ENCODE results near the gene MTM1. TPM values are rescaled to one million over a fixed set of nuclear protein-coding genes. Genes with fewer than 3 reads are reported as not detected.
A peak's percentile ranks its signal among the peaks of the same experiment; 100 is the strongest.

The MTM1 gene
- total and polyA plus RNA-seq, 9 of the 15 experiments (the other 6 are each of a cell fraction or from before 2014, with no cell fraction given) = 5.6 to 13.3 (median 9.5) TPM

GRCh38 chrX:150696331-150696730, 127.9 kb downstream of the MTM1 start:
- H2AFZ ChIP-seq (ENCODE audit: low read depth, low read length) = no peak overlapping the region
- no peaks in the 10 kb centered on the region for H3K9me1 ChIP-seq (ENCODE audit: control insufficient read depth, insufficient read depth, low read length)
- intact Hi-C loops (cut with micrococcal nuclease) = loop anchor here (10.0 kb wide), 1 partner anchor 812 kb away; the partner anchor contains the start of gene MAGEA8
- peaks cover 11 to 17% of the 10 kb centered on the region in 2 experiments; a peak in 4 of 5 replicates for H3K4me1 ChIP-seq (replicated peaks in 1 of 2; ENCODE audit: control insufficient read depth in 2 of 2, insufficient read depth in 2 of 2, low read length in 2 of 2)
- H3K4me2 ChIP-seq (ENCODE audit: insufficient read depth, low read length) = no peak overlapping the region
- H4K20me1 ChIP-seq (replicated peaks; ENCODE audit: control insufficient read depth, insufficient read depth, low read length) = peaks cover 4% of the 10 kb centered on the region; the same call in 1 of the 2 replicates
- in situ Hi-C loops (cut with MboI) = no loop called here
- no peaks in the 10 kb centered on the region for H3K27me3 ChIP-seq (ENCODE audit: control insufficient read depth in 2 of 2, insufficient read depth in 2 of 2, low read length in 2 of 2)
- H3K4me3 ChIP-seq = no peak overlapping the region
- CTCF ChIA-PET (ENCODE audit: low intra/inter-chr PET ratio) = no interaction called here
- H3K9me3 ChIP-seq (replicated peaks; ENCODE audit: control insufficient read depth, insufficient read depth, low read depth, low read length) = no peaks in the 10 kb centered on the region
- POLR2A ChIA-PET = no interaction called here
- no peak overlapping the region for H3K9ac ChIP-seq (ENCODE audit: insufficient read depth in 1 of 2, low read depth in 2 of 2, low read length in 2 of 2)
- no peak for DNase-seq (ENCODE audit: extremely low read depth in 1 of 4, low spot score in 3 of 4)
- WGBS (ENCODE audit: insufficient coverage, low coverage, missing lambda C conversion rate) = no CpG with 5 or more reads among the region's 1 CpG
- H3K79me2 ChIP-seq (ENCODE audit: control insufficient read depth, insufficient read depth, low read length) = peaks cover 48% of the 10 kb centered on the region
- H3K36me3 ChIP-seq (ENCODE audit: control insufficient read depth, insufficient read depth, low read length) = peaks cover 31% of the 10 kb centered on the region
- no peak for ATAC-seq
- H3K27ac ChIP-seq (ENCODE audit: extremely low read depth, low read depth, low read length) = no peak overlapping the region
- FAIRE-seq = peak; percentile 26
- no TSS peak for BruUV-seq (replicated peaks)
- TF ChIP-seq TFAM (CRISPR knock-in tag; conservative IDR thresholded peaks at IDR 0.05) = no peak
- TF ChIP-seq LEF1 (IDR thresholded peaks at IDR 0.05) = no peak
- TF ChIP-seq REST (IDR thresholded peaks at IDR 0.05; ENCODE audit: borderline replicate concordance) = no peak
- TF ChIP-seq REST (CRISPR knock-in tag; IDR thresholded peaks at IDR 0.05; ENCODE audit: low read depth) = no peak
- no peak for TF ChIP-seq ARNT (IDR thresholded peaks at IDR 0.05)
- no peak for TF ChIP-seq ETS2 (tag; IDR thresholded peaks at IDR 0.05; ENCODE audit: borderline replicate concordance, poor library complexity, severe bottlenecking)
- TF ChIP-seq CBX3 (IDR thresholded peaks at IDR 0.05; ENCODE audit: borderline replicate concordance in 1 of 2, low read length in 2 of 2) = no peak
- TF ChIP-seq CBX1 (IDR thresholded peaks at IDR 0.05; ENCODE audit: low read depth) = no peak
- no peak for TF ChIP-seq KAT8 (IDR thresholded peaks at IDR 0.05; ENCODE audit: low read depth)
- TF ChIP-seq ZHX1 (conservative IDR thresholded peaks at IDR 0.05; ENCODE audit: low read length) = no peak
- TF ChIP-seq PHF21A (IDR thresholded peaks at IDR 0.05; ENCODE audit: borderline replicate concordance, low read depth) = no peak
- no peak for TF ChIP-seq KAT7 (CRISPR knock-in tag; IDR thresholded peaks at IDR 0.05; ENCODE audit: borderline replicate concordance)
- no peak for TF ChIP-seq ASH1L (IDR thresholded peaks at IDR 0.05; ENCODE audit: borderline replicate concordance, low read depth, partially characterized antibody)
